Left lung (tissue), 10 donors: ENCODE results near the gene C22orf39. TPM values are rescaled to one million over a fixed set of nuclear protein-coding genes. Genes with fewer than 3 reads are reported as not detected.

Source experiments
- ATAC-seq: fragments of 200-7000 bp; cut with Tn5 transposase; one replicate; pipeline ENCODE4 v1.9.1; 2020; ENCODE audit warnings: moderate library complexity
- DNase-seq, 4 donors: peaks; one replicate each; pipeline ENCODE4 v3.0.0-alpha.2; 2013 to 2020
- H3K27ac ChIP-seq, 2 donors: fragments of 200-600 bp; sonication (generic) in 1 of 2; one replicate each; pipeline versions ENCODE4 v1.5.0 to v1.8.0; 2020 to 2021
- H3K27me3 ChIP-seq, 2 donors: fragments of 200-600 bp; sonication (generic) in 1 of 2; one replicate each; pipeline versions ENCODE4 v1.5.0 to v1.8.0; 2020 to 2021
- H3K36me3 ChIP-seq, 2 donors: fragments of 200-600 bp; sonication (generic) in 1 of 2; one replicate each; pipeline versions ENCODE4 v1.5.0 to v1.8.0; 2020 to 2021
- H3K4me1 ChIP-seq, 2 donors: fragments of 200-600 bp; one replicate each; pipeline ENCODE4 v1.8.0; 2021
- H3K4me3 ChIP-seq, 2 donors: fragments of 200-600 bp; sonication (generic) in 1 of 2; one replicate each; pipeline versions ENCODE4 v1.5.0 to v1.8.0; 2020 to 2021; ENCODE audit warnings: mild to moderate bottlenecking in 1 of 2
- H3K9me3 ChIP-seq, 2 donors: fragments of 200-600 bp; sonication (generic) in 1 of 2; one replicate each; pipeline versions ENCODE4 v1.5.0 to v1.8.0; 2020 to 2021
- intact Hi-C, 2 donors: fragments of 100-400 bp; cut with DNase I; formaldehyde crosslinking; loops; one replicate each; pipeline versions ENCODE4 v1.11.2 to v1.14.2; 2022
- polyA plus RNA-seq, 6 donors: library from polyadenylated mRNA; unstranded; fragments of 120-200 nt; gene quantifications; one replicate each; pipeline ENCODE4 v1.2.1, GENCODE V29; 2013; ENCODE audit not compliant: insufficient read length in 6 of 6
- total RNA-seq, 2 donors: library from RNA; stranded (reverse); fragmentation: NEBNext Ultra II Directional; extraction: Animal tissue kit (Norgen Biotek cat#: 25700); gene quantifications; one replicate each; pipeline ENCODE4 v1.2.1, GENCODE V29; 2021
- TF ChIP-seq, protein P1 (sequence below), 2 donors: fragments of 200-600 bp; sonication (generic) in 1 of 2; IDR thresholded peaks; one replicate each; pipeline versions ENCODE4 v1.5.0 to v1.8.0; 2021; ENCODE audit warnings: antibody characterized with exemption in 2 of 2
- donor health status: DM: no; HTN: yes; CAD: no.
- donor health status: DM: no; HTN: no; CAD: no.

Gene C22orf39
- total and polyA plus RNA-seq, 8 donors, result 30.1 to 42.9 (median 37.1) TPM

DNA sequence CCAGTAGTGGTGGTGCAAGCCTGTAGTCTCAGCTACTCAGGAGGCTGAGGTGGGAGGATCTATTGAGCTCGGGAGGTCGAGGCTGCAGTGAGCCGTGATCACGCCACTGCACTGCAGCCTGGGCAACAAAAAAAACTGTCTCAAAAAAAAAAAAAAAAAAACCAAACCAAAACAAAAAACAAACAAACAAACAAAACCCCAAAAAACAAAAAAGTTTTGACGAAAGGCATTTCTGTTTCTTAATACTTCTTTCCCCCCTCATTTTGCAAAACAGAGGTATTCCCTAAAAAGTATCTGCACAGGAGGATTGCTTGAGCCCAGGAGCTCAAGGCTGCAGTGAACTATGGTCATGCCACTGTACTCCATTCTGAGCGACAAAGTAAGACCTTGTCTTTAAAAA, 27.2 kb downstream of the C22orf39 start:
- Histone ChIP-seq H3K27ac (no peak overlapping the region), H3K4me1 (peaks cover 0 to 29% of the 10 kb centered on the region in 2 donors), H3K9me3 (no peaks in the 10 kb centered on the region), H3K27me3 (no peaks in the 10 kb centered on the region), H3K36me3 (no peaks in the 10 kb centered on the region), H3K4me3 (no peak overlapping the region)
- ATAC-seq (no peak), DNase-seq (no peak)
- TF ChIP-seq, protein P1, sequence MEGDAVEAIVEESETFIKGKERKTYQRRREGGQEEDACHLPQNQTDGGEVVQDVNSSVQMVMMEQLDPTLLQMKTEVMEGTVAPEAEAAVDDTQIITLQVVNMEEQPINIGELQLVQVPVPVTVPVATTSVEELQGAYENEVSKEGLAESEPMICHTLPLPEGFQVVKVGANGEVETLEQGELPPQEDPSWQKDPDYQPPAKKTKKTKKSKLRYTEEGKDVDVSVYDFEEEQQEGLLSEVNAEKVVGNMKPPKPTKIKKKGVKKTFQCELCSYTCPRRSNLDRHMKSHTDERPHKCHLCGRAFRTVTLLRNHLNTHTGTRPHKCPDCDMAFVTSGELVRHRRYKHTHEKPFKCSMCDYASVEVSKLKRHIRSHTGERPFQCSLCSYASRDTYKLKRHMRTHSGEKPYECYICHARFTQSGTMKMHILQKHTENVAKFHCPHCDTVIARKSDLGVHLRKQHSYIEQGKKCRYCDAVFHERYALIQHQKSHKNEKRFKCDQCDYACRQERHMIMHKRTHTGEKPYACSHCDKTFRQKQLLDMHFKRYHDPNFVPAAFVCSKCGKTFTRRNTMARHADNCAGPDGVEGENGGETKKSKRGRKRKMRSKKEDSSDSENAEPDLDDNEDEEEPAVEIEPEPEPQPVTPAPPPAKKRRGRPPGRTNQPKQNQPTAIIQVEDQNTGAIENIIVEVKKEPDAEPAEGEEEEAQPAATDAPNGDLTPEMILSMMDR (IDR thresholded peaks at IDR 0.05), result no peak
- intact Hi-C loops, result no loop called here

DNA sequence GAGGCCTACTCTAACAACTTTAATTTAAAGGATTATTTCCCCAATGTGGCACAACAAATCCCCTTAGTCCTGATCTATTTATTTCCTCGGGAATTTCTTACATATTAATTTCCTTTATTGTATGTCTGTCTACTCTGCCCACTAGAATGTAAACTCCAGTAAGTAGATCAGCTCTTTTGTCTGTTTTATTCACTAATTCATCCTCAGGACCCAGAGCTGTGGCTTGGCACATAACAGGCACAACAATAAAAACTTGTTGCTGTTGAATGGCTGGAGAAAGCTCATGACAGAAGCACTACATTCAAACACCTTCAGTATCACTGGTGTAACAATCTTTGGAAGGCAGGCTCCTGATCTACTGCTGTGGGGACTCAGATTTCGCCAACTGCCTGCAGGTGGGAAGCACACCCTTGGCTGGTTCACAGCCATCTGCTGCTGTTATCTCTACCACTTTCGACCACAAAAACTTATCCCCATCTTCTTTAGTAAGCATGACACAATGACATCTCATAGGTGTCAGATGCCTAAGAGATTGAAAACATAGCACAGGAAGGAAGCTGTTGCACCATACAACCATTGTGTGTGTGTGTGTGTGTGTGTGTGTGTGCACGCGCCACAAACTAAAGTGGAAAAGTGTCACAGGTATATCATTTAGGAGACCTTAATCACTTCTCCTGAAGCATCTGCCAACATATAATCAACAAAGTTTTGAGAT, 27.9 kb downstream of the C22orf39 start:
- Histone ChIP-seq H3K27me3 (no peaks in the 10 kb centered on the region), H3K4me3 (no peak overlapping the region), H3K36me3 (no peaks in the 10 kb centered on the region), H3K4me1 (peaks cover 0 to 27% of the 10 kb centered on the region in 2 donors), H3K9me3 (no peaks in the 10 kb centered on the region), H3K27ac (peak overlapping the region; percentile 13 to 67)
- intact Hi-C loops, result no loop called here
- TF ChIP-seq, protein P1 (IDR thresholded peaks at IDR 0.05), result no peak
- DNase-seq, result no peak
- no peak for ATAC-seq

DNA sequence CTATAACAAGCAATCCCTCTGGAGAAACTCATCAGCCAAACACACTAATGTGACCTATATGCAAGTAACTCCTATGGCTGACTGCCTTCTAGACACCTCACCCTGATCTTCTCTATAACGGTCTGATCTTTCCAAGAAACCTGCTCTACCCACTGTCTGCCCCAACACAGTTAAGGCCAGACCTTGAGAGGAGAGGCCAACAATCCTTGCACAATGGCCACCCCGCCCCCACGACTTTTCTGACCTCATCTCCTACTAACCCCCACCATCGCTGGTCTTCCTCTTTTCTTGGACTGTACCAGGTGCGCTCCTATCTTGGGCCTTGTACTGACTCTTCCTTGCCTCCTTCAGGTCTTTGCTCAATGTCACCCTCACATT, 28.4 kb downstream of the C22orf39 start:
- intact Hi-C loops, result no loop called here
- Histone ChIP-seq H3K36me3 (no peaks in the 10 kb centered on the region), H3K4me1 (peaks cover 0 to 21% of the 10 kb centered on the region in 2 donors), H3K27ac (peak overlapping the region in 1 of 2 donors; percentile 67), H3K9me3 (no peaks in the 10 kb centered on the region), H3K27me3 (no peaks in the 10 kb centered on the region), H3K4me3 (no peak overlapping the region)
- peak; percentile 18 for ATAC-seq
- peak in 2 of 4 donors; percentile 42 to 71 for DNase-seq
- TF ChIP-seq, protein P1 (IDR thresholded peaks at IDR 0.05), result no peak

DNA sequence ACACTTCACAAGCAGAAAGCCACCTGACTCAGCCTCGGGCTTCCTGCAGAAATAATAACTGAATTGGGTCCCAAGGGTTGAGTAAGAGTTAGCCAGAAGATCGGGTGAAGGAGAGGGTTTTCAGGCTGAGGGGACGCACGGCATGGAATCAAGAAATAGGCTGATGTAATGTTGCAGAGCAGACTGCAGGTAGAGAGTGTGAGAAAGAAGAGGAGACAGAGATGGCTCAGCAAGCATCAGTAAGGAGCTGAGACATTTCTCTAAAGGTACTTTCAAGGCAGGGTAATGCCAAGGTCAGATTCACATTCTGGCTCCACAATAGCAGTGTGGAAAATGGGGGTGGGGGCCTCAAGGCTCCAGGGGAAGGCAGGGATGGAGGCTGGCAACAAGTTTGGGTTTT, 34.6 kb downstream of the C22orf39 start:
- Histone ChIP-seq H3K36me3 (peaks cover 2 to 31% of the 10 kb centered on the region in 2 donors), H3K4me1 (peaks cover 0 to 7% of the 10 kb centered on the region in 2 donors), H3K27me3 (no peaks in the 10 kb centered on the region), H3K9me3 (no peaks in the 10 kb centered on the region), H3K4me3 (no peak overlapping the region), H3K27ac (no peak overlapping the region)
- intact Hi-C loops, result no loop called here
- DNase-seq (no peak), ATAC-seq (no peak)
- TF ChIP-seq, protein P1 (IDR thresholded peaks at IDR 0.05), result no peak

DNA sequence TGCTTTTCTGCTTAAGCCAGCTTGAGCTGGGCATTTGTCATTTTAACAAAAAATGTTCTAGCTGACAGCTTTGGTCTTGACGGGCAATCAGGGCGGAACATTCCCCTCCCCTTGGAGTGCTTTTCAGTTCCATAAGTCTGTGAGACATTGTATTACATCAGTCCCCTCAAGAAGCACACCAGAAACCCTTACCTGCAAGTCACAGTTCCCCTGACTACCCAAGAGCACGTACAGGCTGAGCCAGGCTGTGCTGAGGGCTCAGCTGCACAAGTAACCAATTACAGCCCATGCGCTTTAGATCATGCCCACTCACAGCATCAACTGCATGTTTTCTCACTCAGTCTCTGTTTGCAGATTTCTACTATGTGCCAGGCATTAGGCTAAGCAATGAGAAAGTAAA, 35.0 kb downstream of the C22orf39 start:
- no peak for ATAC-seq

More for the DNA sequence above, 35.0 kb downstream of the C22orf39 start:
- TF ChIP-seq, protein P1 (IDR thresholded peaks at IDR 0.05), result no peak
- no peak overlapping the region for H3K27ac ChIP-seq
- H3K4me1 ChIP-seq, result peaks cover 0 to 7% of the 10 kb centered on the region in 2 donors
- H3K4me3 ChIP-seq, result no peak overlapping the region
- no peaks in the 10 kb centered on the region for H3K27me3 ChIP-seq
- no peak for DNase-seq
- peaks cover 2 to 35% of the 10 kb centered on the region in 2 donors for H3K36me3 ChIP-seq
- intact Hi-C loops, result no loop called here
- no peaks in the 10 kb centered on the region for H3K9me3 ChIP-seq
